ENCODE data around the gene FERMT2.

Gene FERMT2

DNA sequence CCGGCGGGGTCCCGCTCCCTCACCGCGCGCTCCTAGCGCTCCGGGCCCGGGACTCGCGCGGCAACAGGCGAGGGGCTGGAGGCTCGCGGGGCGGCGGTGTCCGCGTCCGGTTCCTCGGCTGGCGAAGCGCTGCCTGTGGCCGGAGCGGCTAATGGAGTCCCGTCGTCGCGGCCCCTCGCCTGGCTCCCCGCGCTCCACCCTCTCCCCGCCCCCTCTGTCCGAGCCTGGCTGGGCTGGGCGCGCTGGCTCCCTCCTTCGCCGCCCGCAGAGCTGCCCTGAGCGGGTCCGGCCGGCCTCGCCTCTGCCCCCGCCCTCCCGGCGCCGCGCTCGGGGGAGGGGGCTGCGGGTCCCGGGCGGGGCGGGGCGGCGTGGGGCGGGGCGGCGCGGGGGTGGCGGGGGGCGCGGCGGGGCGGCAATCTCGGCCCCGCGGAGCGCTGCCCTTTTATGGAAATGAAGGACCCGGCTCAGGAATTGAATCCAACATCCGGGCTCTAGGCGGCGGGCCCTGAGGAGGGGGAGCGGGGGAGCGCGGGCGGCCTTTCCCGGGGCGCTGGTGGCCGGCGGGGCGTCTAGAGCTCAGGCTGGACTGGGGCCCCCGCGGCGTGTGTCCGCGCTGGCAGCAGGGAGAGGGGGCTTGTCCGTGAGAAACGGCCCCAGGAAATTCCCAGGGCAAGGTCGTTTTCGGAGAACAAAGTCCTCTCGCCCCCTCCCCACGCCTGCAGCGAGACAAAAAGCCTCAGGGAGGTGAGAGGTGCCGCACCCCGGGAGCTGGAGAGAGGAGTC is at the start of gene FERMT2:
Gene FERMT2, minus strand, starts transcription at position 153 of the 783 bp plus-strand sequence. CDS start 482 bp downstream, outside the sequence.
- DNase-seq (ENCODE audit: low read depth in 2 of 2), result no peak

DNA sequence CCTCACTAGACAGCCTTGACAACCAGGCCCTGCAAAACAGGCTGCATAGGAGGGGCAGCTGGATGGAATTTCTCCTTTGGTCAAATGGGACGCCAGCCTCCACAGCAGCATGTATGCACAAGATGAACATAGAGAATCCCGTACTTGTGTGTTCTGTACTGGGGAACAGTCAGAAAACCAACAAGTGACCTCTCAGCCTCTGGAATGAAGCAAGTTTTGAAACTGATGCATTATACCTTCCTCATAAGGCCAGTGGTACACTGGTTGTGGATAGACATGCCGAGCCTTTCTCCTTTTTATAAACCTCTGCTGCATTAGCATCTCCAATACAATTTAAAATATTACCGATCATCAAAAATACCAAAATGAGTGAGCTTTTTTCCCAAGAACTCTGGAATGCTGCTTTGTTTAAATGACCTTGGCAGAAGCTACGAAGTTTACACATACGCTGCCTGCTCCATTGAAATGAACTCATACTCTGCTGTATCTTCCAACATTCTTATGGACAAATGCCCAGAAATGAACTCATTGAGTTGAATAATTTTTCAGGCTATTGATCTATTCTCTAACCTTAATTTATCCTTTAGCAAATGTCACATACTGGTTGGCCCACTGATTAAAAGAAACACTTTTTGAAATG is 47.6 kb upstream of the FERMT2 start:
- no peak for DNase-seq (ENCODE audit: low read depth in 2 of 2)

- DNase-seq (ENCODE audit: low read depth in 2 of 2), result no peak
These were observed 45.6 kb upstream of the FERMT2 start for GRCh38 chr14:52996493-52996892.

GRCh38 chr14:52995998-52996397 is 45.1 kb upstream of the FERMT2 start:
- DNase-seq (ENCODE audit: low read depth in 2 of 2), result no peak

- DNase-seq (ENCODE audit: low read depth in 2 of 2), result no peak
These were observed 41.5 kb upstream of the FERMT2 start for GRCh38 chr14:52992236-52992870.

DNA sequence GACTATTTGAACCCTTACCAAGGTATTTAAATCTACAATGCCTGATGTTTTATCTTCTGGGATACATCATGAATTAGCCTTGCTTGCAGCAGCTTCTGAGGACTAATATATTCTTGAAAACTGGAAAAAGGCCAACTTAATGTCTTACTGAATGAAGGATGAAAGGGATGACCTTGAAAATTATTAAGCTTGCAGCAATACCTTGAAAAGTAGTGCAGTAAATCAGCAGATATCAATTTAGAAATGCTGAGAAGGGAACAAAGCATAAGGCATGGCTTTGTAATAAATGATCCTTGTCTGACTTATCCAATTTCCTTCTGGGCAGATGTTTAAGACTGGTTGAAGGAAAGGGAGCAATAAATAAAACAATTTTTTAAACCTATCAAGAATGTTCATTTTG is 37.3 kb upstream of the FERMT2 start:
- DNase-seq (ENCODE audit: low read depth in 2 of 2), result no peak

DNA sequence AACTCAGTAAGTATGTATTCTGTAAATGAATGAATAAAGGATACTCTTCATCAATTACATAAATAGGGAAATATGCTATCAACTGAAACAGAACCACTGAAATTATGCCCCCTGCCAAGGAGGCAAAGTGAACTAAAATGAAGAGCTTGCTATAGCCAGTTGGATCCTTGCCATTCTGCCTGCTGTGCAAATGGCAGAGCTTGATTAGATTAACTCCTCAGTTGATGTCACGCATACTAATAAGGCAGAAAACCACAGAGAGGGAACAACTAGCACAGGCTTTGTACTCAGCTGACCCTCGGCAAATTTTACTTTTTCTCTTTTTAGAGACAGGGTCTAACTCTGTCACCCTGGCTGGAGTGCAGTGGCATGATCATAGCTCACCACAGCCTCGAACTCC is 36.7 kb upstream of the FERMT2 start:
- no peak for DNase-seq (ENCODE audit: low read depth in 2 of 2)

DNA sequence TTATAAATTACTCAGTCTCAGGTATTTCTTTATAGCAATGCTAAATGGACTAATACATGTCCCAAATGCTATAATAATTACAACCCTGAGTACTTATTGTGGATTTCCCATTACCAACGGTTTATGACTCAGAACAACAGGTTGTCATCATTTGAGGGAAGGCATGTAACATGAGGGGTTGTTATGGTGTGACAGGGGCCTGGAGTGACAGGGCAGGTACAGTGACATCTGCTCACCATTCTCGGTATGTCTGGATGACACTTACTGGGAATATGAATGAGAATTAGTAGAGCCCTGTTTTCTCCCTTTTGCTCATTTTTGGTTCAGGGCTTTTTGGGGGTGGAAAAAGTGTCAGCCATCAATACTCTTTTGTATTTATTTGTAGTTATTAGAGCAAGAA is 36.2 kb upstream of the FERMT2 start:
- no peak for DNase-seq (ENCODE audit: low read depth in 2 of 2)

- DNase-seq (ENCODE audit: low read depth in 2 of 2), result no peak
These were observed 26.9 kb upstream of the FERMT2 start for GRCh38 chr14:52977798-52978197.

DNA sequence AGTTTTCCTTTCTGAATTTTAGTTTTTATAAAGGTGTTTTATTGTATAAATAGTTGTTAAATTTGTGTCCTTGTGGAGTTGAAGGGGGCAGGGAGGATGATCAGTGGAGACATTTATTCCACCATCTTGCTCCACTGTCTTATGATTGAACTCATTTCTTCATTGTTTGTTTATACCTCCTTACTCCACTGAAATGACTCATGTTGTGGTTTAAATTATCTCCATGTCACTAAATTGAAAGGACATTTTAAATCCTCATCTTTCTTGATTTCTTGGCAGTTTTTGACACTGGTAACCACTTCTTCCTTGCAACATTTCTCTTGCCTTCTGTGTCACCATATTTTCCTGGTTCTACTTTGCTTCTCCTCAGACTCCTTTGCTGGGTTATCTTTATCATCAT is 23.6 kb upstream of the FERMT2 start:
- DNase-seq (ENCODE audit: low read depth in 2 of 2), result no peak

GRCh38 chr14:52961060-52961639 is 10.3 kb upstream of the FERMT2 start:
- peak in 1 of 2 donors; percentile 44 for DNase-seq (ENCODE audit: low read depth in 2 of 2)

DNA sequence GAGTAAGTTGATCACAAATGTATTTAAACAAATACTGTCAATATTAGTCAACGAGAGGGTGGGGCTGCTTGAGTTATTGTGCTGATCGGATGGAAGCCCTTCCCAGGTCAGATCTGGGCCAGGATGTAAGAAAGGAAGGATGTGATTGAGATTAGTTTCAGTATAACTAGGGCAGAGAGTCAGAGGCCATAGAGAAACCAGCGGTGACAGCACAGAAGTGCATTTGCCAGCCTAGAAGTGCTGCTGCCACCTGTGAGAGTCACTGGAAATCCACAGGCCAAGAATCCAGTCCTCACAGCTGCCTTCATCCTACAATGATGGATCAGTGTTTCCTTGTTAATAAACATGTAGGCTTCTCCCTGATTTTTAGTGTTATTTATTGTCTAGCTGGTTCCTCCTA is 9.8 kb upstream of the FERMT2 start:
- DNase-seq (ENCODE audit: low read depth in 2 of 2), result no peak

GRCh38 chr14:52954346-52955214 is 3.7 kb upstream of the FERMT2 start:
- DNase-seq (ENCODE audit: low read depth in 2 of 2), result no peak

DNA sequence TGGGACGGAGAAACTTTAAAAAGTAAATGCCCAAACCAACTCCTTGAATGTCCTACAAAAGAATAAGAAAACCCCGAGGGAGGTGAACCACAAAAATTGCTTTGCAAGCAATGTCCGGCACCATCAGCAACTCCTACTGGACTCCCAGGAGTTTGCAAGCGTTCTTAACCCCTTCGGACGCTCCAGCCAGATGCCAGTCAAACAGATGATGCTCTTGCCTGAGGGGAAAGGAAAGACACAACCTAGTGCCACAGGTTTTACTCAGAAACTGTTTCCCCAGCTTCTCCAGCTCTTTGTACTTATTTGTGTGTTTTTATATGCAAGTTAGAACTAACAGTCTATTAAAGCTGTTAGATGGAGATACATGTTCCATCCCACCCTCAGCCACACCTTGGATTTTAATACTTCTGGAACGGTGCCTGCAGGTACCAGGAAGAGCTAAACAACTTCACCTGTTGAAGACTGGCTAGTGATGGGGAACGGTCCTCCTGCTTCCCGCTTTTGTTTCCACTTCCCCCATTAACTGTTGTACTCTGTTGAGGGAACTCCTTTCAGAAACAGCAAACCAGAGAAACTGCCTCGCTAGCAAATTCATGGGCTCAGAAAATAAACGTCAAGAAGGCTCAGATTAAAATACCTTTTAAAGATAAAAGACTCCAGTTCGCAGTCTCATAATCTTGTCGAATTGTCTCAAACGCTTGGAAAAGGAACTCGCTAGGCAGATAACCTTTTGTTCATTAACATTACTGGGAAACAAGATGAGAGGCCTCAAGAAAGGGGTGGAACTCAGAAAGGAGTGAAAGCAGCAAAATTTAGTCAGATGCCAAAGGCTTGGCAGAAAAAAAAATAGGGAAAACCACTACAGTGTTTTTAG is 1.1 kb upstream of the FERMT2 start:
- no peak for DNase-seq (ENCODE audit: low read depth in 2 of 2)

DNA sequence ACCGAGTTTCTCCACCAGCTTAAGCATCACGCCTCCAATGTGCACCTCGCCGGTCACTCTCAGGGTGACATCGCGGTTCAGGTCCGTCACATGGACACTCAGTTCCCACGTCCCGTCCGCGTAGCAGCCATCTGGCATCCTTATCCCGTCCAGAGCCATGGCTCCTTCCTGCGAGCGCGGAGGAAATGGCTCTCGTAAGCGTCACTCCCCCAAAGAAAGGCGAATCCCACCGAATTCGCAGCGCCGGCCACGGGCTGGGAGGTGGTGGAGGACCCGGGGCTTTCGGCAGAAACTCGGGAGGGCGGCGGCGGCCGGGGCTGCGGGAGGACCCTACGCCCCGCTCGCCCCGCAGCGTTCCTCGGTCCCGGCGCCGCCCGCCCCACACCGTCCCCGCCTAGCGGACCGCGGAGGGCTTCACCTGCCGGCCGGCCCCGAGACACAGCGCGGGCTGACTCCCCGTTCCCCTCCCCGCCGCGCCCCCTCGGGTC is 396 bp downstream of the FERMT2 start:
- DNase-seq (ENCODE audit: low read depth in 2 of 2), result no peak

DNA sequence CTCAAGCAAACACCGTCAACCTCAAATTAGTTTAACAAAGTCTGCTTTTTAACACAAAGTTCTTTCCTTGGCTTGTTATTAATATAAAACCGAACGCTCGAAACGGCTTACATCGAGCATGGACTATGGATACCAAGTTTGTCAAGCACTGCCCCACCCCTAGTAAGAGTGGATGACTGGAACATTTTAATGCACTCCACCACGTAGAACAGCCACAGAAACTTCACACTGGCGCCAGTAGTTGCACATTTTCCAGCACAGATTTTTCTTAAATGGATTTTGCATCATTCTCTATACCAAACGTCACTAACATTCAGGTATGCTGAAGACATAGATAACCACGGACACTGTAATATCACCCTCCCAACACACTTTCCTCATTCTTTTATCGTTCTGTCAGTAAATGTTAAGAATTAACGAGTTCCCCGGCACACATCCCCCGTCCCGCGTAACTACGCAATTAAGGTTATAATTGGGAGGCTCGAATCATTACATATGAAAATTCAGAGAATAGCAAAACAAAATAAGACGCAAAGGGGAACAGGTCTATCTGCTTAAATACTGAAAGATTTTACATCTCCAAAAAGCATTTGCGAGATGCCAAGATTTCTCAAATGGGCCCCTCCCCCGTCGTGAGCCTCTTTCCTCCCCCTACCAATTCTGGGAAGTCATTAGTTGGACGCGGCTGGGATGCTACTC is 990 bp downstream of the FERMT2 start:
- DNase-seq (ENCODE audit: low read depth in 2 of 2), result no peak

GRCh38 chr14:52949249-52949648 is 1.6 kb downstream of the FERMT2 start:
- DNase-seq (ENCODE audit: low read depth in 2 of 2), result no peak

- DNase-seq (ENCODE audit: low read depth in 2 of 2), result no peak
These were observed 2.0 kb downstream of the FERMT2 start for GRCh38 chr14:52948836-52949235.

- DNase-seq (ENCODE audit: low read depth in 2 of 2), result no peak
These were observed 2.8 kb downstream of the FERMT2 start for GRCh38 chr14:52948039-52948438.

GRCh38 chr14:52944254-52944653 is 6.6 kb downstream of the FERMT2 start:
- DNase-seq (ENCODE audit: low read depth in 2 of 2), result no peak

All from stimulated activated CD8-positive, alpha-beta memory T cell treated with anti-CD3 and anti-CD28 coated beads, Interleukin-2, amount 100 ng/mL, for 1 hour (primary cell).